ENCODE measurements around the gene FBXW7.
A peak's percentile ranks its signal among the peaks of the same experiment; 100 is the strongest.

FBXW7 gene

DNA sequence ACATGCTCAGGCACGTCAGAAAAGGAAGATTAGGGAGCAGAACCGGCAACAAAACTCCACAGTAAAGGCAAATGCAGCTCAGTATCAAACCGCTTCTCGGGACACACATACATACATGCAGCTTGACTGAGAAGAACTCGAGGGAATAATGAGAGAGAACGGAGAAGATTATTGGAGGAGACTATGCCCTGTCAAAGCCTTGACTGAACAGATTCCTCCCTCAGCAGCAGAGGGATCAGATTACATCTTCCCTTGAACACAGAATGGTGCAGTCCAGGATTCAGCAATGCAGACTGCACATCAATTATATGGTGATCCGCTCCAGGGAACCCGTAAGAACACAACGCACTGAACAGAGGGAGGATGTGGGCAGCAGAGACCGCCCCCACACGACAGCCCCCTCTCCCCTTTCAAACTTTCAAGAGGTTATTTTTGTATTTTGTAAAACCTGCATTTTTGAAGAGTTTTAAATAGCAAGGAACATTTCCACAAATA, 183.2 kb downstream of the FBXW7 start (continued):
- TF ChIP-seq ZNF239 (tag by site-specific recombination; IDR thresholded peaks at IDR 0.05) (no peak), MYNN (tag by site-specific recombination; IDR thresholded peaks at IDR 0.05; ENCODE audit: borderline replicate concordance) (no peak), GFI1B (tag by site-specific recombination; IDR thresholded peaks at IDR 0.05) (peak; percentile 17; the same call in 1 of the 2 replicates), ZNF560 (tag by site-specific recombination; IDR thresholded peaks at IDR 0.05; ENCODE audit: borderline replicate concordance) (no peak), ZNF596 (tag by site-specific recombination; IDR thresholded peaks at IDR 0.05) (0 out of 2 replicates have a peak, but pooled peaks have one; percentile 35), ZNF600 (tag by site-specific recombination; IDR thresholded peaks at IDR 0.05) (peak; percentile 98), ZNF214 (tag by site-specific recombination; IDR thresholded peaks at IDR 0.05; ENCODE audit: borderline replicate concordance) (no peak), GLIS2 (tag by site-specific recombination; IDR thresholded peaks at IDR 0.05) (0 out of 2 replicates have a peak, but pooled peaks have one; percentile 33), HOXC10 (CRISPR knock-in tag; IDR thresholded peaks at IDR 0.05) (no peak), ZNF140 (tag by site-specific recombination; IDR thresholded peaks at IDR 0.05) (no peak), ZBTB20 (tag by site-specific recombination; IDR thresholded peaks at IDR 0.05) (peak; percentile 60; the same call in 1 of the 2 replicates), ZNF175 (tag by site-specific recombination; IDR thresholded peaks at IDR 0.05) (no peak), OSR2 (tag by site-specific recombination; IDR thresholded peaks at IDR 0.05) (peak; percentile 85), YY2 (tag by site-specific recombination; IDR thresholded peaks at IDR 0.05) (no peak), KLF9 (tag by site-specific recombination; IDR thresholded peaks at IDR 0.05; ENCODE audit: low read depth) (peak; percentile 12; the same call in 1 of the 2 replicates), HOXA7 (CRISPR knock-in tag; IDR thresholded peaks at IDR 0.05; ENCODE audit: borderline replicate concordance) (no peak), ZSCAN16 (tag by site-specific recombination; IDR thresholded peaks at IDR 0.05) (no peak), SCRT1 (tag by site-specific recombination; IDR thresholded peaks at IDR 0.05; ENCODE audit: borderline replicate concordance) (no peak), EGR2 (tag by site-specific recombination; IDR thresholded peaks at IDR 0.05; ENCODE audit: low read depth) (peak; percentile 74), WT1 (tag by site-specific recombination; IDR thresholded peaks at IDR 0.05) (peak; percentile 77; the same call in 1 of the 2 replicates), ZNF221 (tag by site-specific recombination; IDR thresholded peaks at IDR 0.05; ENCODE audit: borderline replicate concordance) (no peak), ZNF670 (tag by site-specific recombination; IDR thresholded peaks at IDR 0.05; ENCODE audit: low read depth) (no peak)
- TF ChIP-seq, protein P1, sequence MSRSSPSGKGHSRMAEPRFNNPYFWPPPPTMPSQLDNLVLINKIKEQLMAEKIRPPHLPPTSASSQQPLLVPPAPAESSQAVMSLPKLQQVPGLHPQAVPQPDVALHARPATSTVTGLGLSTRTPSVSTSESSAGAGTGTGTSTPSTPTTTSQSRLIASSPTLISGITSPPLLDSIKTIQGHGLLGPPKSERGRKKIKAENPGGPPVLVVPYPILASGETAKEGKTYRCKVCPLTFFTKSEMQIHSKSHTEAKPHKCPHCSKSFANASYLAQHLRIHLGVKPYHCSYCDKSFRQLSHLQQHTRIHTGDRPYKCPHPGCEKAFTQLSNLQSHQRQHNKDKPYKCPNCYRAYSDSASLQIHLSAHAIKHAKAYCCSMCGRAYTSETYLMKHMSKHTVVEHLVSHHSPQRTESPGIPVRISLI (tag by site-specific recombination; IDR thresholded peaks at IDR 0.05) = no peak
- TF ChIP-seq, protein P2, sequence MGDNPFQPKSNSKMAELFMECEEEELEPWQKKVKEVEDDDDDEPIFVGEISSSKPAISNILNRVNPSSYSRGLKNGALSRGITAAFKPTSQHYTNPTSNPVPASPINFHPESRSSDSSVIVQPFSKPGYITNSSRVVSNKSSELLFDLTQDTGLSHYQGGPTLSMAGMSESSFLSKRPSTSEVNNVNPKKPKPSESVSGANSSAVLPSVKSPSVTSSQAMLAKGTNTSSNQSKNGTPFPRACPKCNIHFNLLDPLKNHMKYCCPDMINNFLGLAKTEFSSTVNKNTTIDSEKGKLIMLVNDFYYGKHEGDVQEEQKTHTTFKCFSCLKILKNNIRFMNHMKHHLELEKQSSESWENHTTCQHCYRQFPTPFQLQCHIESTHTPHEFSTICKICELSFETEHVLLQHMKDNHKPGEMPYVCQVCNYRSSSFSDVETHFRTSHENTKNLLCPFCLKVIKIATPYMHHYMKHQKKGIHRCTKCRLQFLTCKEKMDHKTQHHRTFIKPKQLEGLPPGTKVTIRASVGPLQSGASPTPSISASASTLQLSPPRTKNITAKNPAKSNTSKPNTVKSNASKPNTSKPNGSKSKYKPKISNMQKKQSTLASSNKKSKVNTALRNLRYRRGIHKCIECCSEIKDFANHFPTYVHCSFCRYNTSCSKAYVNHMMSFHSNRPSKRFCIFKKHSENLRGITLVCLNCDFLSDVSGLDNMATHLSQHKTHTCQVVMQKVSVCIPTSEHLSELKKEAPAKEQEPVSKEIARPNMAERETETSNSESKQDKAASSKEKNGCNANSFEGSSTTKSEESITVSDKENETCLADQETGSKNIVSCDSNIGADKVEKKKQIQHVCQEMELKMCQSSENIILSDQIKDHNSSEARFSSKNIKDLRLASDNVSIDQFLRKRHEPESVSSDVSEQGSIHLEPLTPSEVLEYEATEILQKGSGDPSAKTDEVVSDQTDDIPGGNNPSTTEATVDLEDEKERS (tag by site-specific recombination; IDR thresholded peaks at IDR 0.05) = no peak
- TF ChIP-seq, protein P3, sequence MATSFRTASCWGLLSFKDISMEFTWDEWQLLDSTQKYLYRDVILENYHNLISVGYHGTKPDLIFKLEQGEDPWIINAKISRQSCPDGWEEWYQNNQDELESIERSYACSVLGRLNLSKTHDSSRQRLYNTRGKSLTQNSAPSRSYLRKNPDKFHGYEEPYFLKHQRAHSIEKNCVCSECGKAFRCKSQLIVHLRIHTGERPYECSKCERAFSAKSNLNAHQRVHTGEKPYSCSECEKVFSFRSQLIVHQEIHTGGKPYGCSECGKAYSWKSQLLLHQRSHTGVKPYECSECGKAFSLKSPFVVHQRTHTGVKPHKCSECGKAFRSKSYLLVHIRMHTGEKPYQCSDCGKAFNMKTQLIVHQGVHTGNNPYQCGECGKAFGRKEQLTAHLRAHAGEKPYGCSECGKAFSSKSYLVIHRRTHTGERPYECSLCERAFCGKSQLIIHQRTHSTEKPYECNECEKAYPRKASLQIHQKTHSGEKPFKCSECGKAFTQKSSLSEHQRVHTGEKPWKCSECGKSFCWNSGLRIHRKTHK (tag by site-specific recombination; IDR thresholded peaks at IDR 0.05) = no peak
- TF ChIP-seq, protein P4, sequence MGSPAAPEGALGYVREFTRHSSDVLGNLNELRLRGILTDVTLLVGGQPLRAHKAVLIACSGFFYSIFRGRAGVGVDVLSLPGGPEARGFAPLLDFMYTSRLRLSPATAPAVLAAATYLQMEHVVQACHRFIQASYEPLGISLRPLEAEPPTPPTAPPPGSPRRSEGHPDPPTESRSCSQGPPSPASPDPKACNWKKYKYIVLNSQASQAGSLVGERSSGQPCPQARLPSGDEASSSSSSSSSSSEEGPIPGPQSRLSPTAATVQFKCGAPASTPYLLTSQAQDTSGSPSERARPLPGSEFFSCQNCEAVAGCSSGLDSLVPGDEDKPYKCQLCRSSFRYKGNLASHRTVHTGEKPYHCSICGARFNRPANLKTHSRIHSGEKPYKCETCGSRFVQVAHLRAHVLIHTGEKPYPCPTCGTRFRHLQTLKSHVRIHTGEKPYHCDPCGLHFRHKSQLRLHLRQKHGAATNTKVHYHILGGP (tag by site-specific recombination; IDR thresholded peaks at IDR 0.05) = peak; percentile 71; the same call in 1 of the 2 replicates
- TF ChIP-seq, protein P5, sequence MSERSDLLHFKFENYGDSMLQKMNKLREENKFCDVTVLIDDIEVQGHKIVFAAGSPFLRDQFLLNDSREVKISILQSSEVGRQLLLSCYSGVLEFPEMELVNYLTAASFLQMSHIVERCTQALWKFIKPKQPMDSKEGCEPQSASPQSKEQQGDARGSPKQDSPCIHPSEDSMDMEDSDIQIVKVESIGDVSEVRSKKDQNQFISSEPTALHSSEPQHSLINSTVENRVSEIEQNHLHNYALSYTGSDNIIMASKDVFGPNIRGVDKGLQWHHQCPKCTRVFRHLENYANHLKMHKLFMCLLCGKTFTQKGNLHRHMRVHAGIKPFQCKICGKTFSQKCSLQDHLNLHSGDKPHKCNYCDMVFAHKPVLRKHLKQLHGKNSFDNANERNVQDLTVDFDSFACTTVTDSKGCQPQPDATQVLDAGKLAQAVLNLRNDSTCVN (tag by site-specific recombination; optimal IDR thresholded peaks at IDR 0.05) = no peak
- TF ChIP-seq, protein P6, sequence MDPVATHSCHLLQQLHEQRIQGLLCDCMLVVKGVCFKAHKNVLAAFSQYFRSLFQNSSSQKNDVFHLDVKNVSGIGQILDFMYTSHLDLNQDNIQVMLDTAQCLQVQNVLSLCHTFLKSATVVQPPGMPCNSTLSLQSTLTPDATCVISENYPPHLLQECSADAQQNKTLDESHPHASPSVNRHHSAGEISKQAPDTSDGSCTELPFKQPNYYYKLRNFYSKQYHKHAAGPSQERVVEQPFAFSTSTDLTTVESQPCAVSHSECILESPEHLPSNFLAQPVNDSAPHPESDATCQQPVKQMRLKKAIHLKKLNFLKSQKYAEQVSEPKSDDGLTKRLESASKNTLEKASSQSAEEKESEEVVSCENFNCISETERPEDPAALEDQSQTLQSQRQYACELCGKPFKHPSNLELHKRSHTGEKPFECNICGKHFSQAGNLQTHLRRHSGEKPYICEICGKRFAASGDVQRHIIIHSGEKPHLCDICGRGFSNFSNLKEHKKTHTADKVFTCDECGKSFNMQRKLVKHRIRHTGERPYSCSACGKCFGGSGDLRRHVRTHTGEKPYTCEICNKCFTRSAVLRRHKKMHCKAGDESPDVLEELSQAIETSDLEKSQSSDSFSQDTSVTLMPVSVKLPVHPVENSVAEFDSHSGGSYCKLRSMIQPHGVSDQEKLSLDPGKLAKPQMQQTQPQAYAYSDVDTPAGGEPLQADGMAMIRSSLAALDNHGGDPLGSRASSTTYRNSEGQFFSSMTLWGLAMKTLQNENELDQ (tag by site-specific recombination; IDR thresholded peaks at IDR 0.05; ENCODE audit: low read depth) = no peak
- TF ChIP-seq, protein P7, sequence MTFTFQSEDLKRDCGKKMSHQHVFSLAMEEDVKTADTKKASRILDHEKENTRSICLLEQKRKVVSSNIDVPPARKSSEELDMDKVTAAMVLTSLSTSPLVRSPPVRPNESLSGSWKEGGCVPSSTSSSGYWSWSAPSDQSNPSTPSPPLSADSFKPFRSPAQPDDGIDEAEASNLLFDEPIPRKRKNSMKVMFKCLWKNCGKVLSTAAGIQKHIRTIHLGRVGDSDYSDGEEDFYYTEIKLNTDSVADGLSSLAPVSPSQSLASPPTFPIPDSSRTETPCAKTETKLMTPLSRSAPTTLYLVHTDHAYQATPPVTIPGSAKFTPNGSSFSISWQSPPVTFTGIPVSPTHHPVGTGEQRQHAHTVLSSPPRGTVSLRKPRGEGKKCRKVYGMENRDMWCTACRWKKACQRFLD (tag by site-specific recombination; IDR thresholded peaks at IDR 0.05) = no peak
